Measurements from ENCODE around the gene QDPR.
"Not testable (repeated sequence)": the region's sequence is repeated elsewhere in the genome, so short reads cannot be mapped to it uniquely, and the experiment has no call there.

QDPR gene

GRCh38 chr4:17447675-17448298 lies 64.1 kb downstream of the QDPR start:
- TF ChIP-seq CTCF (IDR thresholded peaks at IDR 0.05; ENCODE audit: low read length): peak; percentile 57
- TF ChIP-seq EZH2 (IDR thresholded peaks at IDR 0.05; ENCODE audit: borderline replicate concordance, low read length): no peak
- Histone ChIP-seq H3K9ac (ENCODE audit: low read length) (no peak overlapping the region), H3K4me2 (ENCODE audit: low read length) (no peak overlapping the region), H3K9me2 (ENCODE audit: low read depth, low read length) (no peaks in the 10 kb centered on the region), H3K4me1 (ENCODE audit: insufficient read depth, low read length, severe bottlenecking) (no peaks in the 10 kb centered on the region), H3K9me3 (ENCODE audit: low read length) (no peaks in the 10 kb centered on the region), H2AFZ (ENCODE audit: low read length) (no peak overlapping the region), H3K36me3 (ENCODE audit: insufficient read depth, low read length) (no peaks in the 10 kb centered on the region), H3K4me3 (ENCODE audit: low read depth, low read length, poor library complexity, severe bottlenecking) (no peak overlapping the region), H4K20me1 (ENCODE audit: insufficient read depth, low read length) (no peaks in the 10 kb centered on the region), H3K79me2 (ENCODE audit: insufficient read depth, low read length) (no peaks in the 10 kb centered on the region), H3K27ac (ENCODE audit: low read depth, low read length, poor library complexity, severe bottlenecking) (no peak overlapping the region), H3K27me3 (ENCODE audit: insufficient read depth, low read length) (no peaks in the 10 kb centered on the region), H3F3A (ENCODE audit: insufficient read depth, low read length) (no peaks in the 10 kb centered on the region)

GRCh38 chr4:17447056-17447455 lies 64.8 kb downstream of the QDPR start:
- no peak for TF ChIP-seq EZH2 (IDR thresholded peaks at IDR 0.05; ENCODE audit: borderline replicate concordance, low read length)
- TF ChIP-seq CTCF (IDR thresholded peaks at IDR 0.05; ENCODE audit: low read length): no peak
- no peaks in the 10 kb centered on the region for H3K9me2 ChIP-seq (ENCODE audit: low read depth, low read length)
- no peak overlapping the region for H3K27ac ChIP-seq (ENCODE audit: low read depth, low read length, poor library complexity, severe bottlenecking)
- H2AFZ ChIP-seq (ENCODE audit: low read length): no peak overlapping the region
- no peak overlapping the region for H3K4me3 ChIP-seq (ENCODE audit: low read depth, low read length, poor library complexity, severe bottlenecking)
- no peaks in the 10 kb centered on the region for H3K9me3 ChIP-seq (ENCODE audit: low read length)
- no peaks in the 10 kb centered on the region for H3F3A ChIP-seq (ENCODE audit: insufficient read depth, low read length)
- H3K27me3 ChIP-seq (ENCODE audit: insufficient read depth, low read length): no peaks in the 10 kb centered on the region
- H3K36me3 ChIP-seq (ENCODE audit: insufficient read depth, low read length): no peaks in the 10 kb centered on the region
- H3K79me2 ChIP-seq (ENCODE audit: insufficient read depth, low read length): no peaks in the 10 kb centered on the region
- H3K9ac ChIP-seq (ENCODE audit: low read length): no peak overlapping the region
- no peak overlapping the region for H3K4me2 ChIP-seq (ENCODE audit: low read length)
- H4K20me1 ChIP-seq (ENCODE audit: insufficient read depth, low read length): no peaks in the 10 kb centered on the region
- no peaks in the 10 kb centered on the region for H3K4me1 ChIP-seq (ENCODE audit: insufficient read depth, low read length, severe bottlenecking)

- not testable (repeated sequence) for H3K9ac ChIP-seq (ENCODE audit: low read length); H4K20me1 ChIP-seq (ENCODE audit: insufficient read depth, low read length); H3F3A ChIP-seq (ENCODE audit: insufficient read depth, low read length); H3K79me2 ChIP-seq (ENCODE audit: insufficient read depth, low read length); H3K27ac ChIP-seq (ENCODE audit: low read depth, low read length, poor library complexity, severe bottlenecking); H3K4me1 ChIP-seq (ENCODE audit: insufficient read depth, low read length, severe bottlenecking); H3K9me3 ChIP-seq (ENCODE audit: low read length); H3K36me3 ChIP-seq (ENCODE audit: insufficient read depth, low read length); H3K4me2 ChIP-seq (ENCODE audit: low read length); H2AFZ ChIP-seq (ENCODE audit: low read length); H3K9me2 ChIP-seq (ENCODE audit: low read depth, low read length); H3K4me3 ChIP-seq (ENCODE audit: low read depth, low read length, poor library complexity, severe bottlenecking); H3K27me3 ChIP-seq (ENCODE audit: insufficient read depth, low read length)
Observed at GRCh38 chr4:17442477-17442876, 69.4 kb downstream of the QDPR start.

GRCh38 chr4:17437396-17437795 lies 74.5 kb downstream of the QDPR start:
- Histone ChIP-seq H3K9me2 (ENCODE audit: low read depth, low read length) (no peaks in the 10 kb centered on the region), H3K9ac (ENCODE audit: low read length) (no peak overlapping the region), H2AFZ (ENCODE audit: low read length) (no peak overlapping the region), H3K27me3 (ENCODE audit: insufficient read depth, low read length) (no peaks in the 10 kb centered on the region), H3K36me3 (ENCODE audit: insufficient read depth, low read length) (no peaks in the 10 kb centered on the region), H3K4me2 (ENCODE audit: low read length) (no peak overlapping the region), H3K4me1 (ENCODE audit: insufficient read depth, low read length, severe bottlenecking) (no peaks in the 10 kb centered on the region), H3K4me3 (ENCODE audit: low read depth, low read length, poor library complexity, severe bottlenecking) (no peak overlapping the region), H3F3A (ENCODE audit: insufficient read depth, low read length) (no peaks in the 10 kb centered on the region), H3K27ac (ENCODE audit: low read depth, low read length, poor library complexity, severe bottlenecking) (no peak overlapping the region), H3K9me3 (ENCODE audit: low read length) (no peaks in the 10 kb centered on the region), H3K79me2 (ENCODE audit: insufficient read depth, low read length) (no peaks in the 10 kb centered on the region), H4K20me1 (ENCODE audit: insufficient read depth, low read length) (no peaks in the 10 kb centered on the region)
- TF ChIP-seq EZH2 (IDR thresholded peaks at IDR 0.05; ENCODE audit: borderline replicate concordance, low read length) (no peak), CTCF (IDR thresholded peaks at IDR 0.05; ENCODE audit: low read length) (no peak)

Measured in OCI-LY1 (cell line).